Common myeloid progenitor, CD34-positive (primary cell): ENCODE data around the gene STK32C.

Experiments
- CTCF ChIA-PET: fragments of 350-600 bp; sonication (Branson Sonifier 250); formaldehyde crosslinking; loops from one replicate; lab custom pipeline; 2021; ENCODE audit warnings: antibody characterized with exemption; lab: Charles Lee
- POLR2A ChIA-PET: fragments of 350-600 bp; sonication (Branson Sonifier 250); formaldehyde crosslinking; loops from one replicate; lab custom pipeline; 2021; ENCODE audit warnings: antibody characterized with exemption; lab: Charles Lee
- DNase-seq, 3 donors: peaks; one replicate each; pipeline versions ENCODE4 v3.0.0 to v3.0.0-alpha.2; 2013
- H3K27ac ChIP-seq, 2 experiments: 1 replicate in 1 of 2; 2 replicates in 1 of 2; pipeline ENCODE4 v1.7.0; 2013; ENCODE audit warnings: inconsistent platforms in 2 of 2, low read length in 2 of 2, mild to moderate bottlenecking in 2 of 2, low read depth in 1 of 2, moderate library complexity in 1 of 2; ENCODE audit not compliant: severe bottlenecking in 2 of 2, insufficient read depth in 1 of 2, poor library complexity in 1 of 2
- H3K27me3 ChIP-seq, 5 experiments: replicated peaks in 2 of 5; 1 replicate in 3 of 5; 2 replicates in 2 of 5; pipeline versions ENCODE4 v1.6.1 to v1.7.0; 2013; ENCODE audit warnings: low read length in 4 of 5, mild to moderate bottlenecking in 2 of 5, moderate library complexity in 2 of 5, inconsistent platforms in 1 of 5; ENCODE audit not compliant: insufficient read depth in 5 of 5, control insufficient read depth in 4 of 5
- H3K36me3 ChIP-seq, 4 experiments: 1 replicate in 2 of 4; 2 replicates in 2 of 4; pipeline versions ENCODE4 v1.6.1 to v1.7.0; 2013; ENCODE audit warnings: low read length in 3 of 4, control low read depth in 1 of 4, mild to moderate bottlenecking in 1 of 4; ENCODE audit not compliant: control insufficient read depth in 4 of 4, insufficient read depth in 4 of 4
- H3K4me1 ChIP-seq, 4 experiments: 1 replicate in 3 of 4; 2 replicates in 1 of 4; pipeline versions ENCODE4 v1.6.1 to v1.7.1; 2013; ENCODE audit warnings: low read length in 3 of 4, mild to moderate bottlenecking in 3 of 4, control low read depth in 1 of 4, inconsistent platforms in 1 of 4, moderate library complexity in 1 of 4; ENCODE audit not compliant: control insufficient read depth in 4 of 4, insufficient read depth in 4 of 4; ENCODE audit errors: control extremely low read depth in 1 of 4
- H3K4me3 ChIP-seq, 7 experiments: 1 replicate in 4 of 7; 2 replicates in 3 of 7; pipeline versions ENCODE4 v1.5.1 to v1.7.0; 2013; ENCODE audit warnings: mild to moderate bottlenecking in 7 of 7, low read length in 6 of 7, moderate library complexity in 6 of 7, inconsistent platforms in 2 of 7, low read depth in 2 of 7, control low read depth in 1 of 7; ENCODE audit not compliant: insufficient read depth in 4 of 7, control insufficient read depth in 1 of 7; ENCODE audit errors: extremely low read depth in 1 of 7
- H3K9me3 ChIP-seq, 5 experiments: 1 replicate in 4 of 5; 2 replicates in 1 of 5; pipeline versions ENCODE4 v1.6.1 to v1.7.1; 2013; ENCODE audit warnings: low read length in 4 of 5, mild to moderate bottlenecking in 2 of 5, inconsistent platforms in 1 of 5, low read depth in 1 of 5, moderate library complexity in 1 of 5; ENCODE audit not compliant: control insufficient read depth in 4 of 5, insufficient read depth in 2 of 5; ENCODE audit errors: control extremely low read depth in 1 of 5
- WGBS: methylation state at CpG from one replicate; pipeline ENCODE4 v1.1.5; 2013; ENCODE audit not compliant: insufficient coverage; 5-methylcytosine and 5-hydroxymethylcytosine counted together

The STK32C gene

GRCh38 chr10:132308587-132309470, 1.1 kb upstream of the STK32C start:
- Histone ChIP-seq H3K4me3 (peak overlapping the region; percentile 5 to 85 (median 69)), H3K9me3 (peaks cover 0 to 1% (median 0%) of the 10 kb centered on the region in 5 experiments), H3K27me3 (peaks cover 0 to 16% (median 0%) of the 10 kb centered on the region in 5 experiments), H3K4me1 (peaks cover 0 to 21% (median 20%) of the 10 kb centered on the region in 4 experiments), H3K27ac (no peak overlapping the region), H3K36me3 (no peaks in the 10 kb centered on the region)
- WGBS = 24% methylated on average over 57 of the region's 61 CpGs
- ChIA-PET POLR2A (no interaction called here), CTCF (no interaction called here)
- DNase-seq = peak in 2 of 3 donors; percentile 22 to 23

GRCh38 chr10:132306864-132307751, 642 bp downstream of the STK32C start:
- peak in 2 of 3 donors; percentile 35 to 54 for DNase-seq
- H3K27me3 ChIP-seq = peaks cover 0 to 16% (median 0%) of the 10 kb centered on the region in 5 experiments
- H3K9me3 ChIP-seq = no peaks in the 10 kb centered on the region
- H3K4me1 ChIP-seq = peaks cover 0 to 21% (median 20%) of the 10 kb centered on the region in 4 experiments
- WGBS = 4% methylated on average over 94 of the region's 98 CpGs
- POLR2A ChIA-PET = no interaction called here
- H3K27ac ChIP-seq = no peak overlapping the region
- CTCF ChIA-PET = no interaction called here
- no peaks in the 10 kb centered on the region for H3K36me3 ChIP-seq
- peak overlapping the region; percentile 43 to 80 (median 67) for H3K4me3 ChIP-seq

- WGBS = 98% methylated on average over 7 of the region's 16 CpGs
These were observed 1.4 kb downstream of the STK32C start for GRCh38 chr10:132306343-132306685.

GRCh38 chr10:132305654-132306342, 2.0 kb downstream of the STK32C start:
- no peaks in the 10 kb centered on the region for H3K9me3 ChIP-seq
- H3K4me1 ChIP-seq = peaks cover 0 to 21% (median 20%) of the 10 kb centered on the region in 4 experiments
- ChIA-PET CTCF (no interaction called here), POLR2A (no interaction called here)
- H3K36me3 ChIP-seq = no peaks in the 10 kb centered on the region
- H3K27ac ChIP-seq = no peak overlapping the region
- H3K4me3 ChIP-seq = no peak overlapping the region
- DNase-seq = no peak
- WGBS = 98% methylated on average over 19 of the region's 22 CpGs
- H3K27me3 ChIP-seq = peaks cover 0 to 16% (median 0%) of the 10 kb centered on the region in 5 experiments

More at GRCh38 chr10:132306343-132306685, 1.4 kb downstream of the STK32C start:
- Histone ChIP-seq H3K27me3 (peaks cover 0 to 16% (median 0%) of the 10 kb centered on the region in 5 experiments), H3K9me3 (no peaks in the 10 kb centered on the region), H3K27ac (no peak overlapping the region), H3K4me3 (no peak overlapping the region), H3K36me3 (no peaks in the 10 kb centered on the region), H3K4me1 (peaks cover 0 to 21% (median 20%) of the 10 kb centered on the region in 4 experiments)
- DNase-seq = no peak
- POLR2A ChIA-PET = no interaction called here
- CTCF ChIA-PET = no interaction called here

- no peak overlapping the region for H3K27ac ChIP-seq
- WGBS = 98% methylated on average over 13 of the region's 21 CpGs
- POLR2A ChIA-PET = no interaction called here
- peaks cover 0 to 21% (median 20%) of the 10 kb centered on the region in 4 experiments for H3K4me1 ChIP-seq
- H3K36me3 ChIP-seq = no peaks in the 10 kb centered on the region
- peaks cover 0 to 15% (median 0%) of the 10 kb centered on the region in 5 experiments for H3K27me3 ChIP-seq
- CTCF ChIA-PET = no interaction called here
- H3K4me3 ChIP-seq = no peak overlapping the region
- H3K9me3 ChIP-seq = no peaks in the 10 kb centered on the region
- no peak for DNase-seq
These were observed 2.8 kb downstream of the STK32C start for GRCh38 chr10:132304756-132305509.
